HG03139 (cell line): ENCODE data around the gene POLR1C.
"Not testable (repeated sequence)": the region's sequence is repeated elsewhere in the genome, so short reads cannot be mapped to it uniquely, and the experiment has no call there.

ENCODE experiments used
- ATAC-seq: cut with Tn5 transposase; IDR thresholded peaks from one replicate; pipeline ENCODE4 v1.9.1; 2021; ENCODE audit not compliant: unreplicated experiment

The POLR1C gene

GRCh38 chr6:43508481-43509141 is 8.3 kb upstream of the POLR1C start:
- ATAC-seq: no peak

- ATAC-seq: no peak
These were observed 7.5 kb upstream of the POLR1C start for GRCh38 chr6:43509142-43509983.

DNA sequence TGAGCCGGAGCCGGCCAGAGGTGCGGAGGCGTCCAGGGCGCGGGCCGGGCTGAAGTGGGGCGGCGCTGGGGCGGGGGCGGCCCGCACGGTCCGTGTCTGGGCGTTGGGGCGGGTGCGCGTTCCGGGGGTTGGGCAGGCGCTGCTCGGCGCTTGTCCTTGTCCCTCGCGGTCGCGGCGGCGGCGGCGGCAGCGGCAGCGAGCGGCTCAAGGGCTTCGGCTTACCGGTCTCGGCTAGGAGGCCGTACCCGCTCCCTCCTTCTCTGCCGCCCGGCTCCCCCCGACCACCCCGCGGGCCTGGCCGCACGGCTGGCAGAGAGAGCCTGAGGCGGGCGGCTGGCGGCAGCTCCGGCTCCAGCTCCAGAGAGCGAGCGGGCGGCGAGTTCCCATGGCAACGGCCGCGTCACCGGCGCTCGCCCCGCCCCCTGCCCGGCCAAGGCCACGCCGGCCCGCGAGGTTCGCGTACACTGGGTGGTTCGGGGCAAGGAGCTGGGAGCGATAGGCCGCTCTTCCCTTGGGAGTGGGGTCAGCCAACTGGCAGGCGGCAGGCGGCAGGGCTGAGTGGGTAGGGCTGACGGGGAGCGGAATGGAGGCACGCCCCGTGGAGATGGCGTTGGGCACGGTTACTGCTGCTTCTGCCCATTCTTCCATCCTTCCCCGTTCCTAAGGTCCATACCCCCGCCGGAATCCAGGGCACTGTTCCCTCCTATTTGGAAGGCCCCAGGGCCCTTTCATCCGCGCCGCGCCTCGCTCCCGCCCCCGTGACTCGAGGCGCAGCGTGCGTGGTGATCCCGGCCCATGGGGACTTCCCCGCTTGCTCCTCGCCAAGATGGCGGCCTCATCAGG is 6.7 kb upstream of the POLR1C start, which contains the start of gene LRRC73:
Gene LRRC73, minus strand, starts transcription at position 363 of the 843 bp plus-strand sequence. CDS start 561 bp downstream, outside the sequence.
- no peak for ATAC-seq

DNA sequence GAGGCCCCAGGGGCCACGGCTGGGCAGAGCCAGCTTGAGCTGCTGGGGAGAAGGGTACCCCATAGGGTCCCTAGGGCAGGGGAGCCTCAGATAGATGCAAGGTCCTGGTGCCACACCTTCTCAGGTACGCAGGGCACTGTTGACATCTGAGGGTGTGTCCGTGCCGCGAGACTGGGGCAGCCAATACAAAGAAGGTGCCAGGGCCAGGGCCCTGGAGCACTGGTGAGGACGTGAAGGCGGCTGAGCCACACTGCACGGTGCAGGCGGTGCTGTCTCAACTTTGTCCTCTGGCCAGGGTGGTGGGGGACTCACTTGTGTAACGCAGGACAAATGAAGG is 6.1 kb upstream of the POLR1C start:
- no peak for ATAC-seq

- no peak for ATAC-seq
These were observed 5.0 kb upstream of the POLR1C start for GRCh38 chr6:43511824-43512415.

DNA sequence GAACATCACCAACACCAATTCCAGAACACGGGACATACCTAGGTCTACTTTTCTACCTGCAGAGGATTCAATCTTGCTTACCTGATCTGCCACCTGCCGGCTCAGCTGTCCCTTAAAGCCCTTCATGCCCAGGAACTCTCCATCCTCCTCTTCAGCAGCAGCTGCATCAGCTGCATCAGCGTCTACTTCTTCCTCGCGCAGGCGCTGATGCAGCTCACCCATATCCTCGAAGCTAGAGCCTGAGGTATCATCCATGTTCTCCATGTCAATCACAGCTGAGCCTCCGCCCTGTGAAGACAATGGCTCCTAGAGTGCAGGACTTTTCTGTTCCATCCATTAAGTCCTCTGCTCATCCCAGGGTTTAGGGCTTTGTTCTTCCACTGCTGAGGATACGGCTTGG is 1.1 kb upstream of the POLR1C start:
- ATAC-seq: no peak

- ATAC-seq: no peak
These were observed 557 bp upstream of the POLR1C start for GRCh38 chr6:43516367-43516696.

DNA sequence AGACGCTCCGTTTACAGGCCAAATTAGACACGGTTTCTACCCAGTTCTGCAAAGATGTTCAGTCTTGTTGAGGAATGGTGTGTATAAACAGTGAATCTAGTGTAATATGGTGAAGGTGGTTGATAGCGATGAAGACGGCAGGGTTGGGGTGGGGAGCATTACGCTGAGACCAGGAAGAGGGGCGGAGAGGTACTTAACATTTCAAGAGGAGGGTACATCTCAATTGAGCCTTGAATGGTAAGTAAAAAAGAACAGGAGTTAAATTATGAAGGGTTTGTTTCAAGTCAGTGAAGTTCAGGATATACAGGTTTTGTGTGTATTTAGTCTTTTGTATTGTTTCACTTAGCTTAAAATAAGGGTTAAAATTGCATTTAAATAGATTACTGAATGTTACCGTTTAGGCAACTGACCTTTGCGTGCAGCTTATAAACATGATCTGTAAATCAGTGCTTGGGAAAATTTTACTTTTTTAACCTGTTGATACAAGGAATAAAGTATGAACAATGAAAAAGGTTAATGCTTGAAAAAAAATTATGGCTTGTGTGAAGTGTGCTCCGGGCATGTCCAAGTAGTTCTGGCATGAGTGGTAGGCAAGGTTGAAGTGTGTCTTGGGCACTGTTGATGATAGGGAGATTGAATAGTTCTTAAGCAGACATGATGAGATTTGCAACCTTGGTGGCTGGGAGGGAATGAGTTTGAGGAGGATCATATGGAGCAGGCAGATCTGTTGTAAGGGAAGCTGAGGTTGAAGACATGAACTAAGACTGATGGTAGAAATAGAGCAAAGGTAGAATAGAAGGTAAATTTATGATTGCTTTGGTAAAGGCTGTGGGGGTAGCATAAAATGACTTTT is 842 bp downstream of the POLR1C start:
- ATAC-seq: no peak

DNA sequence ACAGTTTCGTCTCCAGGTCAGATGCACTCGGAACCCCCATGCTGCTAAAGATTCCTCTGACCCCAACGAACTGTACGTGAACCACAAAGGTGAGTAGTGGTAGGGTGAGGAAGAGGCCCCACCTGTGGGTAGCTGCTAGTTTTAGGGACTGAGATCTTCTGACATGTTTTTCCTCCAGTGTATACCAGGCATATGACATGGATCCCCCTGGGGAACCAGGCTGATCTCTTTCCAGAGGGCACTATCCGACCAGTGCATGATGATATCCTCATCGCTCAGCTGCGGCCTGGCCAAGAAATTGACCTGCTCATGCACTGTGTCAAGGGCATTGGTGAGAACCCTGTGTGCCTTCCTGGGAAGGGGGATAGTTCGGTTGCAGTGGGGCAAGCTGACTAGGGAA is 3.2 kb downstream of the POLR1C start:
- no peak for ATAC-seq

DNA sequence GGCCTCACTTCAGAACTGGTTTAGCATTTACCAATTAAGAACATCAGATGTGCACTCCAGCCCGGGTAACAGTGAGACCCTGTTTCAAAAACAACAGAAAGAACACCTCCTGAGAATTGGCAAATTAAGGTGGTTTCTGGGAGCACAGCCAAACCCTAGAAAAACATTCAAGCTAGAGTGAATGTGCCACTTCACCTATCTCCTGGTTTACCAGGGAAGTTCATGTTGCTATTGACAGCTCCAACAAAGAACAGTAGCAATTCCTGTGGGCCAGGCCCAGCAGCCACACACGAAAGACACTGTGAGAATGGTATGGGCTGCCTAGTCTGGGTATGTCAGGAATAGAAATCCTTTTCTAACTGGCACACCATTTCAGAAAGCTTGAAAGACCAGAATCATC is 4.9 kb downstream of the POLR1C start:
- no peak for ATAC-seq

- ATAC-seq: no peak
These were observed 5.8 kb downstream of the POLR1C start for GRCh38 chr6:43522547-43523261.

GRCh38 chr6:43523284-43523683 is 6.4 kb downstream of the POLR1C start:
- ATAC-seq: no peak

- ATAC-seq: no peak
These were observed 7.6 kb downstream of the POLR1C start for GRCh38 chr6:43524483-43524961.

DNA sequence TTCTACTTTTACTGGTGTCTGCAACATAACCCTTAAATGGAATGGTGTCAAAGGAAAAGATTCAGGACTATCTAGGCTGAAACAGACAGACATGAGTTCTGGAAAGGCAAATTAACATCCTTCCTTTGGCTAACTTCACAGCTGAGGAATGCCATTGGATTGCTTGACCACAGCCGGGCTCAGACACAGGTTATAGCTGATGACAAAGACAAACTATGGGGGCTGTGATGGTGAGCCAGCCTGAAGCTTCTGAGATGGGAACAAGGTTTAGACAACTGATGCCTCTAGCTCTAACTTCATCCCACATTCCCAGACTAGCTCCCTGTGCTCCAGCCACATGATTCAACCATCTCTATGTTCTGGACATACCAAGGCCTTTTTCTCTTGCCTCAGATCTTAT is 15.3 kb downstream of the POLR1C start:
- no peak for ATAC-seq

- ATAC-seq: not testable (repeated sequence)
These were observed 22.1 kb downstream of the POLR1C start for GRCh38 chr6:43538986-43539385.

DNA sequence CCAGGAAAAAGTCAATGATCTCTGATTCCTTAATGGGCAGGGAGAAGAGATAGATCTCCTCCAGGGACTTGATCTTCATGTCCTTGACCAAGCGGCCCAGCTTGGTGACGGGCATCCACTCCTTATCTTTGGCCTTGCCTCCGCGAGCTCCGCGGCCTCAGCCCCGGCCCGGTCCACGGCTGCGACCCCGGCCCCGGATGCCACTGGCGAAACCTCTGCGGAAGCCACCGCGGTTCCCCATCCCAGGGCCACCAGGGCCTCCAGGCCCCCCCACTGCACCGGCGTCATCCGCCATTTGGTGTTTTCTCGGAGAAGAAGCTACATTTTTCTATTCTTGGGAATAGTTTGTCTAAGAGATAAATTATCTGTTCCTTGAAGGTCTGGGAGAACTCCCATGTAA is 22.5 kb downstream of the POLR1C start:
- not testable (repeated sequence) for ATAC-seq

GRCh38 chr6:43540507-43540906 is 23.6 kb downstream of the POLR1C start:
- no peak for ATAC-seq

- no peak for ATAC-seq
These were observed 25.0 kb downstream of the POLR1C start for GRCh38 chr6:43541774-43542471.

GRCh38 chr6:43544461-43544860 is 27.6 kb downstream of the POLR1C start:
- ATAC-seq: no peak
